Muscle layer of duodenum (tissue), 2 donors: Measurements from ENCODE around the gene SHROOM2.

Experiments used
- H3K27ac ChIP-seq: one replicate; pipeline ENCODE4 v1.7.0; 2013; ENCODE audit warnings: mild to moderate bottlenecking, low read length
- H3K27me3 ChIP-seq: one replicate; pipeline ENCODE4 v1.7.0; 2013; ENCODE audit warnings: low read depth, mild to moderate bottlenecking, control low read depth, low read length
- H3K36me3 ChIP-seq, 2 donors: one replicate each; pipeline ENCODE4 v1.7.0; 2013; ENCODE audit warnings: low read length in 2 of 2, control low read depth in 1 of 2, mild to moderate bottlenecking in 1 of 2; ENCODE audit not compliant: insufficient read depth in 2 of 2, control insufficient read depth in 1 of 2
- H3K4me1 ChIP-seq, 2 donors: one replicate each; pipeline ENCODE4 v1.7.0; 2013; ENCODE audit warnings: low read length in 2 of 2, mild to moderate bottlenecking in 2 of 2, control low read depth in 1 of 2, moderate library complexity in 1 of 2; ENCODE audit not compliant: insufficient read depth in 2 of 2, control insufficient read depth in 1 of 2
- H3K4me3 ChIP-seq, 2 donors: one replicate each; pipeline ENCODE4 v1.7.0; 2013; ENCODE audit warnings: low read length in 2 of 2, low read depth in 1 of 2, mild to moderate bottlenecking in 1 of 2
- H3K9me3 ChIP-seq, 2 donors: one replicate each; pipeline ENCODE4 v1.7.0; 2013; ENCODE audit warnings: low read length in 2 of 2, control low read depth in 1 of 2, mild to moderate bottlenecking in 1 of 2; ENCODE audit not compliant: control insufficient read depth in 1 of 2
- donor health status: healthy.

Gene SHROOM2

GRCh38 chrX:9907645-9908387 is 121.6 kb downstream of the SHROOM2 start:
- Histone ChIP-seq H3K4me3 (no peak overlapping the region), H3K27ac (no peak overlapping the region), H3K4me1 (no peaks in the 10 kb centered on the region), H3K9me3 (no peaks in the 10 kb centered on the region), H3K36me3 (no peaks in the 10 kb centered on the region), H3K27me3 (no peaks in the 10 kb centered on the region)

- Histone ChIP-seq H3K9me3 (no peaks in the 10 kb centered on the region), H3K4me1 (no peaks in the 10 kb centered on the region), H3K27ac (no peak overlapping the region), H3K4me3 (no peak overlapping the region), H3K27me3 (no peaks in the 10 kb centered on the region), H3K36me3 (no peaks in the 10 kb centered on the region)
These were observed 123.0 kb downstream of the SHROOM2 start for GRCh38 chrX:9909254-9909653.

GRCh38 chrX:9911487-9911886 is 125.3 kb downstream of the SHROOM2 start:
- H3K4me1 ChIP-seq, result no peaks in the 10 kb centered on the region
- H3K36me3 ChIP-seq, result no peaks in the 10 kb centered on the region
- no peak overlapping the region for H3K27ac ChIP-seq
- no peaks in the 10 kb centered on the region for H3K9me3 ChIP-seq
- no peaks in the 10 kb centered on the region for H3K27me3 ChIP-seq
- no peak overlapping the region for H3K4me3 ChIP-seq

GRCh38 chrX:9912351-9913145 is 126.3 kb downstream of the SHROOM2 start:
- no peaks in the 10 kb centered on the region for H3K9me3 ChIP-seq
- H3K27me3 ChIP-seq, result no peaks in the 10 kb centered on the region
- no peak overlapping the region for H3K27ac ChIP-seq
- H3K36me3 ChIP-seq, result no peaks in the 10 kb centered on the region
- no peak overlapping the region for H3K4me3 ChIP-seq
- H3K4me1 ChIP-seq, result no peaks in the 10 kb centered on the region

GRCh38 chrX:9913146-9913433 is 126.9 kb downstream of the SHROOM2 start:
- no peaks in the 10 kb centered on the region for H3K36me3 ChIP-seq
- no peaks in the 10 kb centered on the region for H3K9me3 ChIP-seq
- H3K4me1 ChIP-seq, result no peaks in the 10 kb centered on the region
- H3K27me3 ChIP-seq, result no peaks in the 10 kb centered on the region
- no peak overlapping the region for H3K4me3 ChIP-seq
- no peak overlapping the region for H3K27ac ChIP-seq

- Histone ChIP-seq H3K27ac (no peak overlapping the region), H3K27me3 (no peaks in the 10 kb centered on the region), H3K36me3 (no peaks in the 10 kb centered on the region), H3K4me3 (no peak overlapping the region), H3K4me1 (no peaks in the 10 kb centered on the region), H3K9me3 (no peaks in the 10 kb centered on the region)
These were observed 131.6 kb downstream of the SHROOM2 start for GRCh38 chrX:9917861-9918260.

- no peaks in the 10 kb centered on the region for H3K4me1 ChIP-seq
- no peaks in the 10 kb centered on the region for H3K27me3 ChIP-seq
- H3K4me3 ChIP-seq, result no peak overlapping the region
- no peak overlapping the region for H3K27ac ChIP-seq
- no peaks in the 10 kb centered on the region for H3K9me3 ChIP-seq
- no peaks in the 10 kb centered on the region for H3K36me3 ChIP-seq
These were observed 133.5 kb downstream of the SHROOM2 start for GRCh38 chrX:9919632-9920172.

- Histone ChIP-seq H3K4me1 (no peaks in the 10 kb centered on the region), H3K36me3 (no peaks in the 10 kb centered on the region), H3K27me3 (no peaks in the 10 kb centered on the region), H3K4me3 (no peak overlapping the region), H3K27ac (no peak overlapping the region), H3K9me3 (no peaks in the 10 kb centered on the region)
These were observed 135.2 kb downstream of the SHROOM2 start for GRCh38 chrX:9921407-9921806.

- Histone ChIP-seq H3K9me3 (no peaks in the 10 kb centered on the region), H3K4me1 (no peaks in the 10 kb centered on the region), H3K36me3 (no peaks in the 10 kb centered on the region), H3K27ac (no peak overlapping the region), H3K4me3 (no peak overlapping the region), H3K27me3 (no peaks in the 10 kb centered on the region)
These were observed 137.1 kb downstream of the SHROOM2 start for GRCh38 chrX:9923357-9923756.

GRCh38 chrX:9926002-9926401 is 139.8 kb downstream of the SHROOM2 start:
- no peaks in the 10 kb centered on the region for H3K4me1 ChIP-seq
- H3K4me3 ChIP-seq, result no peak overlapping the region
- H3K36me3 ChIP-seq, result no peaks in the 10 kb centered on the region
- no peak overlapping the region for H3K27ac ChIP-seq
- H3K9me3 ChIP-seq, result no peaks in the 10 kb centered on the region
- no peaks in the 10 kb centered on the region for H3K27me3 ChIP-seq

- H3K36me3 ChIP-seq, result no peaks in the 10 kb centered on the region
- no peaks in the 10 kb centered on the region for H3K27me3 ChIP-seq
- no peaks in the 10 kb centered on the region for H3K9me3 ChIP-seq
- H3K27ac ChIP-seq, result no peak overlapping the region
- no peak overlapping the region for H3K4me3 ChIP-seq
- H3K4me1 ChIP-seq, result no peaks in the 10 kb centered on the region
These were observed 141.7 kb downstream of the SHROOM2 start for GRCh38 chrX:9927698-9928482.
